OCI-LY7 (cell line): ENCODE data around the gene LYRM1.

Source experiments
- CTCF ChIP-seq: fragments of 200-600 bp; sonication (generic); conservative IDR thresholded peaks from 2 replicates; pipeline ENCODE4 v1.5.1; 2014; ENCODE audit warnings: mild to moderate bottlenecking, antibody characterized with exemption, low read length, moderate library complexity, mixed read lengths
- EZH2phosphoT487 ChIP-seq: fragments of 200-600 bp; sonication (generic); IDR thresholded peaks from 2 replicates; pipeline ENCODE4 v1.6.1; 2018; ENCODE audit warnings: low read depth, borderline replicate concordance, mild to moderate bottlenecking, mixed run types, antibody characterized with exemption, low read length, moderate library complexity, mixed read lengths

GRCh38 chr16:20920091-20920490 is 19.5 kb downstream of the LYRM1 start:
- no peak for TF ChIP-seq CTCF
- no peak for TF ChIP-seq EZH2phosphoT487
